Neural crest cell (in vitro differentiated cells): ENCODE data around the gene MTM1. TPM values are rescaled to one million over a fixed set of nuclear protein-coding genes. Genes with fewer than 3 reads are reported as not detected.

ENCODE experiments used
- DNase-seq: peaks from one replicate; pipeline ENCODE4 v3.0.0; 2021; ENCODE audit warnings: low read depth, mixed read lengths, low spot score
- H3K27ac Mint-ChIP-seq: one replicate; pipeline ENCODE4 v1.8.0; 2021; ENCODE audit warnings: mild to moderate bottlenecking, mixed read lengths; ENCODE audit not compliant: unreplicated experiment
- H3K27me3 Mint-ChIP-seq: 2 replicates; pipeline ENCODE4 v1.8.0; 2021; ENCODE audit warnings: low read depth, mild to moderate bottlenecking, mixed read lengths
- H3K36me3 Mint-ChIP-seq: 2 replicates; pipeline ENCODE4 v1.8.0; 2021; ENCODE audit warnings: low read depth, mild to moderate bottlenecking, mixed read lengths
- H3K4me1 Mint-ChIP-seq: 2 replicates; pipeline ENCODE4 v1.8.0; 2021; ENCODE audit warnings: mixed read lengths
- H3K4me3 Mint-ChIP-seq: one replicate; pipeline ENCODE4 v1.8.0; 2021; ENCODE audit warnings: mild to moderate bottlenecking, mixed read lengths
- H3K9me3 Mint-ChIP-seq: 2 replicates; pipeline ENCODE4 v1.8.0; 2021; ENCODE audit warnings: mixed read lengths
- long read RNA-seq: library from polyadenylated mRNA; unstranded; transcript quantifications from one replicate; pipeline ENCODE4 v2.0.0, GENCODE V29; 2020
- total RNA-seq: library from RNA; stranded (reverse); gene quantifications from 2 replicates; pipeline ENCODE4 v1.2.1, GENCODE V29; 2021
- TF ChIP-seq, protein P1 (sequence below): fragments of 200-600 bp; sonication (generic); conservative IDR thresholded peaks from 2 replicates; pipeline ENCODE4 v1.5.0; 2021; ENCODE audit warnings: antibody characterized with exemption, mild to moderate bottlenecking

The MTM1 gene
- total RNA-seq, result 6.2 and 7.9 TPM in 2 replicates
- long read RNA-seq, transcript MTM1-203 (15 exons, 3,593 nt), result major isoform, 5 of 12 reads
- long read RNA-seq, partial matches to known transcripts, result 2 of 12 reads
- long read RNA-seq, other reads (novel, unspliced or antisense), result 5 of 12 reads

GRCh38 chrX:150568320-150569154, at the start of gene MTM1:
Gene MTM1 (plus strand): TSS chrX:150568621. CDS start chrX:150592615, 23,994 bp downstream.
- Mint-ChIP-seq H3K36me3 (no peaks in the 10 kb centered on the region), H3K4me1 (peaks cover 47% of the 10 kb centered on the region)

GRCh38 chrX:150522494-150522893, 45.9 kb upstream of the MTM1 start:
- Mint-ChIP-seq H3K4me3 (no peak overlapping the region), H3K36me3 (no peaks in the 10 kb centered on the region), H3K27me3 (peaks cover 4% of the 10 kb centered on the region), H3K9me3 (peaks cover 2% of the 10 kb centered on the region), H3K4me1 (no peaks in the 10 kb centered on the region), H3K27ac (no peak overlapping the region)
- DNase-seq, result no peak
- TF ChIP-seq, protein P1, sequence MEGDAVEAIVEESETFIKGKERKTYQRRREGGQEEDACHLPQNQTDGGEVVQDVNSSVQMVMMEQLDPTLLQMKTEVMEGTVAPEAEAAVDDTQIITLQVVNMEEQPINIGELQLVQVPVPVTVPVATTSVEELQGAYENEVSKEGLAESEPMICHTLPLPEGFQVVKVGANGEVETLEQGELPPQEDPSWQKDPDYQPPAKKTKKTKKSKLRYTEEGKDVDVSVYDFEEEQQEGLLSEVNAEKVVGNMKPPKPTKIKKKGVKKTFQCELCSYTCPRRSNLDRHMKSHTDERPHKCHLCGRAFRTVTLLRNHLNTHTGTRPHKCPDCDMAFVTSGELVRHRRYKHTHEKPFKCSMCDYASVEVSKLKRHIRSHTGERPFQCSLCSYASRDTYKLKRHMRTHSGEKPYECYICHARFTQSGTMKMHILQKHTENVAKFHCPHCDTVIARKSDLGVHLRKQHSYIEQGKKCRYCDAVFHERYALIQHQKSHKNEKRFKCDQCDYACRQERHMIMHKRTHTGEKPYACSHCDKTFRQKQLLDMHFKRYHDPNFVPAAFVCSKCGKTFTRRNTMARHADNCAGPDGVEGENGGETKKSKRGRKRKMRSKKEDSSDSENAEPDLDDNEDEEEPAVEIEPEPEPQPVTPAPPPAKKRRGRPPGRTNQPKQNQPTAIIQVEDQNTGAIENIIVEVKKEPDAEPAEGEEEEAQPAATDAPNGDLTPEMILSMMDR, result no peak

More at GRCh38 chrX:150568320-150569154, at the start of gene MTM1:
- DNase-seq, result peak; percentile 73
- Mint-ChIP-seq H3K27me3 (no peaks in the 10 kb centered on the region), H3K27ac (peak within 1 kb of the TSS; percentile 83), H3K4me3 (peak within 1 kb of the TSS; percentile 90), H3K9me3 (no peaks in the 10 kb centered on the region)
- TF ChIP-seq, protein P1, result no peak

- Mint-ChIP-seq H3K9me3 (peaks cover 3% of the 10 kb centered on the region), H3K27me3 (peaks cover 4% of the 10 kb centered on the region), H3K36me3 (no peaks in the 10 kb centered on the region), H3K27ac (no peak overlapping the region), H3K4me3 (no peak overlapping the region), H3K4me1 (no peaks in the 10 kb centered on the region)
- no peak for DNase-seq
- TF ChIP-seq, protein P1, result no peak
Measured at GRCh38 chrX:150525061-150525919, 43.1 kb upstream of the MTM1 start.

DNA sequence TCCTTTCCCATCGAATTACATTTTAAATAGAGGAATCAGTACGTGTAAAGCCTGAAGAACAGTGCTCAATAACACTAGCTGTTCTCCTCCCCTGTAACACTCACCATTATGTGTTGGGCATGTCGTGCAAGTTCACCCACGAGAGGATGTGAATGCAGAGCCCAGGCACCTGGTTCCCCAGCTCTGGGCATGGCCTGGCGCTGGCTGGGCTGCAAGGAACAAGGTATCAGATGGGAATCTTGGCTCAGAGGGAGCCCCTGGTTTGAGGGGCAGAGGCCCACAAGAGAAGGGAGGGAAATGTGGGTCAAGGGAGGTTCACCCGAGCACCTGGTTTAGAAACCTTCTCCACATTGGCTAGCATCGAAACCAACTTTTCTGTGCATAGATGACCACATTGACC, 41.7 kb upstream of the MTM1 start:
- Mint-ChIP-seq H3K27ac (no peak overlapping the region), H3K27me3 (peaks cover 4% of the 10 kb centered on the region), H3K4me3 (no peak overlapping the region), H3K36me3 (no peaks in the 10 kb centered on the region), H3K4me1 (no peaks in the 10 kb centered on the region), H3K9me3 (peaks cover 3% of the 10 kb centered on the region)
- DNase-seq, result no peak
- TF ChIP-seq, protein P1, result no peak

GRCh38 chrX:150527108-150527507, 41.3 kb upstream of the MTM1 start:
- TF ChIP-seq, protein P1, result no peak
- no peak overlapping the region for H3K4me3 Mint-ChIP-seq
- peaks cover 3% of the 10 kb centered on the region for H3K9me3 Mint-ChIP-seq
- H3K36me3 Mint-ChIP-seq, result no peaks in the 10 kb centered on the region
- no peaks in the 10 kb centered on the region for H3K4me1 Mint-ChIP-seq
- H3K27ac Mint-ChIP-seq, result no peak overlapping the region
- no peak for DNase-seq
- peaks cover 4% of the 10 kb centered on the region for H3K27me3 Mint-ChIP-seq
